Fibroblast of lung (primary cell): Measurements from ENCODE around the gene ADORA1.

Experiments
- CTCF ChIP-seq, 2 donors: IDR thresholded peaks in 1 of 2; conservative IDR thresholded peaks in 1 of 2; 1 replicate in 1 of 2; 2 replicates in 1 of 2; pipeline ENCODE4 v1.5.1; 2011 to 2012; ENCODE audit warnings: low read length in 2 of 2, control low read depth in 1 of 2, inconsistent platforms in 1 of 2, low read depth in 1 of 2, mild to moderate bottlenecking in 1 of 2
- EZH2 ChIP-seq: IDR thresholded peaks from 2 replicates; pipeline ENCODE4 v1.5.1; 2012; ENCODE audit warnings: low read length, control low read depth, mild to moderate bottlenecking; ENCODE audit errors: missing control alignments

- TF ChIP-seq CTCF (conservative IDR thresholded peaks at IDR 0.05 in 1 of 2, IDR thresholded peaks at IDR 0.05 in 1 of 2; ENCODE audit: low read depth in 1 of 2, low read length in 2 of 2) (no peak), EZH2 (no peak)
These were observed 43.3 kb downstream of the ADORA1 start for GRCh38 chr1:203170625-203171330.
